ENCODE measurements around the gene IRF3. TPM values are rescaled to one million over a fixed set of nuclear protein-coding genes. Genes with fewer than 3 reads are reported as not detected.
A peak's percentile ranks its signal among the peaks of the same experiment; 100 is the strongest.

IRF3 gene
- total and polyA plus RNA-seq, 10 donors = 87.9 to 294 (median 128) TPM

DNA sequence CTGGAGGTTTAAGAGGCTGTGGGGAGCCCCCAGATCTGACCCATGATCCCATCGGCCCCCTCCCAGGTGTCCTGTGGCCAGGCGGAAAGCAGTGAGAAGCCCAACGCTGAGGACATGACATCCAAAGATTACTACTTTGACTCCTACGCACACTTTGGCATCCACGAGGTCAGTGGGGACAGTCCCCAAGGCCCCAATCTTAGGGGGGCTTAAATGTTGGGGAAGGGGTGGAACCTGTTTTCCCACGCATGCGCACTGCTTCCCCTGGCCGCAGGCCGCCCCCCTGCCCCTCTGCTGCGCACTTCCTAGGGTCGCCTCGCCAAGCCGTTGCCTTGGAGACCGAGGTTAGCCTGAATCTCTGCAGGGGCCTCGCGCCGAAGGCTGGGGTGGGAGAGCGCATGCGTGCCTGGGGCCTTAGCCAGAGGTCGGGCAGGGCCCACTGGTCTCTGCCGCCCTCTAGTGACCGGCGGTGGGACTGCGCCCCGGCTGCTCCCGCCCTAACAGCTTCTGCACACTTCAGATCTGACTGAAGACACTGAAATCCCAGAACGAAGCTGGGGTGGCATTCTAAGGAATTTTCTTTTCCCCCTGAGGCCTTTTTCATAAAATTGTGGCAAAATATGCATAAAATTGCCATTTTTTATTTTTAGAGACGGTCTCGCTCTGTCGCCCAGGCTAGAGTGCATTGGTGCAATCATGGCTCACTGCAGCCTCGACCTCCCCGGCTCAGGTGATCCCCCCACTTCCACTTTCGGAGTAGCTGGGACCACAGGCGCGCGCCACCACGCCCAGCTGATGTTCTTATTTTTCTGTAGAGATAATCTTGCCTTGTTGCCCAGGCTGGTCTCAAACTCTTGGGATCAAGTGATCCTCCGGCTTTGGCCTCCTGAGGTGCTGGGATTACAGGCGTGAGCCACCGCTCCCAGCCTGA is 15.0 kb upstream of the IRF3 start:
- peak; percentile 98 for DNase-seq
- H3K27me3 ChIP-seq (replicated peaks in 1 of 7) = no peaks in the 10 kb centered on the region
- 33 to 41% (median 34%) methylated on average over 35 to 40 of the region's 40 CpGs for whole genome bisulfite sequencing, 5 donors
- H3K9me3 ChIP-seq = no peaks in the 10 kb centered on the region
- H3K36me3 ChIP-seq = peaks cover 4 to 61% (median 42%) of the 10 kb centered on the region in 6 donors
- H3K4me1 ChIP-seq = peaks cover 20 to 71% (median 47%) of the 10 kb centered on the region in 6 donors
- H3K27ac ChIP-seq = peak overlapping the region in 7 of 8 donors; percentile 39 to 94 (median 74)
- peak overlapping the region in 4 of 8 donors; percentile 24 to 57 (median 26) for H3K4me3 ChIP-seq
- TF ChIP-seq POLR2A (IDR thresholded peaks at IDR 0.05) (no peak), CTCF (IDR thresholded peaks at IDR 0.05 in 8 of 11, conservative IDR thresholded peaks at IDR 0.05 in 3 of 11) (peak; percentile 95 to 100 (median 100)), POLR2AphosphoS5 (IDR thresholded peaks at IDR 0.05) (peak; percentile 65 to 86 (median 76))
- intact Hi-C loops (cut with DNase I; ENCODE audit: low total_unique reads) = no loop called here

- peak overlapping the region in 7 of 8 donors; percentile 39 to 97 (median 74) for H3K27ac ChIP-seq
These were observed 14.2 kb upstream of the IRF3 start for GRCh38 chr19:49679771-49680413.

DNA sequence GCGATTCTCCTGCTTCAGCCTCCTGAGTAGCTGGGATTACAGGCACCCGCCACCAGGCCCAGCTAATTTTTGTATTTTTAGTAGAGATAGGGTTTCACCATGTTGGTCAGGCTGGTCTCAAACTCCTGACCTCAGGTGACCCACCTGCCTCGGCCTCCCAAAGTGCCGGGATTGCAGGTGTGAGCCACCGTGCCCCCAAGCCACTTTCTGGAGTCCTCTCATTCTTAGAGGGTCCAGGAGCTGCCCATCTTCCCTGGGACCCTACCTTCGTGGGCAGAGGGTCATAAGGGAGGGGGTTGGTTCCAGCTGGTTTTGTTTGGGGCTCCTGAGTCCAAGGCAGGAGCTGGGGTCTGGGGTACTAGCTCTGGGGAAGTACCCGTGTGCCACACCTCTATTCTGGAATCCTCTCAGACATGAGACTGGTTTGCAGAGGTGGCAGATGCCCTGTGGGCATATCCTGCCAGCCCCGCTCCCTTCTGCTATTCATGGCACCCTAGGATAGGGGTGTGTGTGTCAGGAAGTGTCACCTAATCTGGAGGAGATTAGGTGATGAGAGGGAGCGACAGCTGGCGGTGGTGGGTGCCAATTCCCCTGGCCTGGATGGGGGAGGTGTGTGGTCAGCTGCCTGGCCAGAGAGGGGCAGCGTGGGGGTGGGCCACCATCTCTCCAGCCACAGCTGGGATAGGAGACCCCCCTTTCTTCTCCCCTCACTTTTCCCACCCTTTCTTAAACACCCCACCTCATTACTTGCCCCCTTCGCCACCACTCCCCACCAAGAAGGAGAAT is 13.5 kb upstream of the IRF3 start:
- 55 to 77% (median 65%) methylated on average over 11 to 12 of the region's 12 CpGs for whole genome bisulfite sequencing, 5 donors
- Histone ChIP-seq H3K4me3 (no peak overlapping the region), H3K27me3 (replicated peaks in 1 of 7) (no peaks in the 10 kb centered on the region), H3K9me3 (no peaks in the 10 kb centered on the region), H3K4me1 (peaks cover 23 to 71% (median 50%) of the 10 kb centered on the region in 6 donors), H3K36me3 (peaks cover 0 to 46% (median 30%) of the 10 kb centered on the region in 6 donors), H3K27ac (peak overlapping the region in 5 of 8 donors; percentile 94 to 97 (median 94))
- TF ChIP-seq POLR2AphosphoS5 (IDR thresholded peaks at IDR 0.05) (no peak), POLR2A (IDR thresholded peaks at IDR 0.05) (no peak), CTCF (IDR thresholded peaks at IDR 0.05 in 8 of 11, conservative IDR thresholded peaks at IDR 0.05 in 3 of 11) (no peak)
- intact Hi-C loops (cut with DNase I; ENCODE audit: low total_unique reads) = loop anchor here (10.0 kb wide), 1 partner anchor 104 kb away; no protein-coding TSS in a partner anchor
- DNase-seq = peak; percentile 75

More at GRCh38 chr19:49679771-49680413, 14.2 kb upstream of the IRF3 start:
- peak; percentile 49 for DNase-seq
- Histone ChIP-seq H3K4me1 (peaks cover 23 to 71% (median 48%) of the 10 kb centered on the region in 6 donors), H3K36me3 (peaks cover under 1 to 54% (median 37%) of the 10 kb centered on the region in 6 donors), H3K9me3 (no peaks in the 10 kb centered on the region), H3K27me3 (replicated peaks in 1 of 7) (no peaks in the 10 kb centered on the region), H3K4me3 (peak overlapping the region in 2 of 8 donors; percentile 25 to 57)
- intact Hi-C loops (cut with DNase I; ENCODE audit: low total_unique reads) = loop anchor here (10.0 kb wide), 1 partner anchor 105 kb away; no protein-coding TSS in a partner anchor
- no peak for TF ChIP-seq CTCF (IDR thresholded peaks at IDR 0.05 in 8 of 11, conservative IDR thresholded peaks at IDR 0.05 in 3 of 11)
- TF ChIP-seq POLR2A (IDR thresholded peaks at IDR 0.05) = no peak
- no peak for TF ChIP-seq POLR2AphosphoS5 (IDR thresholded peaks at IDR 0.05)
- WGBS, 5 donors = 61 to 78% (median 67%) methylated on average over 10 of the region's 10 CpGs
